Thyroid gland (tissue), 4 donors: ENCODE data around the gene MYADM. TPM values are rescaled to one million over a fixed set of nuclear protein-coding genes. Genes with fewer than 3 reads are reported as not detected.
"Not testable (repeated sequence)": the region's sequence is repeated elsewhere in the genome, so short reads cannot be mapped to it uniquely, and the experiment has no call there.

Source experiments
- DNase-seq, 2 donors: peaks; one replicate each; pipeline ENCODE4 v3.0.0-alpha.2; 2019
- H3K27ac ChIP-seq, 3 donors: fragments of 200-600 bp; sonication (generic); 1 replicate in 2 of 3; 2 replicates in 1 of 3; pipeline ENCODE4 v1.5.1; 2016 to 2019; ENCODE audit warnings: mild to moderate bottlenecking in 1 of 3, moderate library complexity in 1 of 3
- H3K27me3 ChIP-seq: fragments of 200-600 bp; sonication (generic); one replicate; pipeline ENCODE4 v1.5.1; 2019
- H3K36me3 ChIP-seq, 2 donors: fragments of 200-600 bp; sonication (generic); one replicate each; pipeline ENCODE4 v1.5.1; 2016 to 2019
- H3K4me1 ChIP-seq, 2 donors: fragments of 200-600 bp; sonication (generic); one replicate each; pipeline ENCODE4 v1.5.1; 2017 to 2019
- H3K4me3 ChIP-seq, 3 donors: fragments of 200-600 bp; sonication (generic); replicated peaks in 1 of 3; 1 replicate in 2 of 3; 2 replicates in 1 of 3; pipeline ENCODE4 v1.5.1; 2016; ENCODE audit warnings: mild to moderate bottlenecking in 1 of 3
- H3K9me3 ChIP-seq: fragments of 200-600 bp; sonication (generic); one replicate; pipeline ENCODE4 v1.5.1; 2017
- POLR2A ChIP-seq, 2 donors: fragments of 450-650 bp; IDR thresholded peaks; one replicate each; pipeline ENCODE4 v1.6.1; 2017; ENCODE audit warnings: antibody characterized with exemption in 2 of 2, mild to moderate bottlenecking in 2 of 2, moderate library complexity in 1 of 2
- WGBS, 2 donors: methylation state at CpG; one replicate each; pipeline ENCODE4 v1.1.5; 2017; 5-methylcytosine and 5-hydroxymethylcytosine counted together
- intact Hi-C: fragments of 100-400 bp; cut with DNase I; formaldehyde crosslinking; loops from one replicate; pipeline ENCODE4 v1.15.1; 2023
- total RNA-seq, 4 donors: library from RNA; depleted of rRNA; stranded (reverse); fragments of >200 nt; gene quantifications; one replicate each; pipeline ENCODE4 v1.2.3, GENCODE V29; 2016
- TF ChIP-seq, protein P1 (sequence below), 6 experiments: fragments of 200-600 bp in 3 of 6; fragments of 450-650 bp in 3 of 6; sonication (generic) in 3 of 6; IDR thresholded peaks; one replicate each; pipeline ENCODE4 v1.5.1; 2016 to 2019; ENCODE audit warnings: antibody characterized with exemption in 6 of 6, mild to moderate bottlenecking in 2 of 6, inconsistent platforms in 1 of 6, moderate library complexity in 1 of 6

MYADM gene
- total RNA-seq, 4 donors from 2014 or later, result 16.4 to 37.8 (median 21.8) TPM

DNA sequence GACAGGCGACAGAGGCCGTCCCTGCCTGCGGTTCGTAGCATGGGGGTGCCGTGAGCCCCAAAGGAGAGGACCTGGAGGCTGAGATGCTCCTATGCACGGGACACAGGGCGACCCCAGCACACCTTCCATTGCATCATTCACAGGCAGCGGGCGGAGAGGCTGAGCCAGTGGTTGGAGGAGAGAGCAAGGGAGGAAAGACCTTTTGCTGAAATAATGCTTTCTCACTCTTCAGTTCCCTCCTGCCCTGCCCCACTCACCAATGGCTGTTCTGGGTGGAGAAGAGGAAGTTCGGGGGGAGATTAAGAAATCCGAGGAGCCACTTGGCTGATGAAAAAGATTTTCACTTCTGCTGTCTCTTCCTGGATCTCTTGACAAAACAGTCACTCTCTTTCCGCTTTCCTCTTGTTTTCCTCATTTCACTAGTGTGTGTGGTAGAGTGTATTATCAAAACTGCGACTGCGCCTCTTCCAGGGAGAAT lies 43.5 kb upstream of the MYADM start, which contains the start of gene NLRP12:
NLRP12 (minus strand) TSS at position 181 of the 478 bp plus-strand sequence; CDS start at position 41, 140 bp downstream.
- no peak within 1 kb of the TSS for H3K4me3 ChIP-seq

DNA sequence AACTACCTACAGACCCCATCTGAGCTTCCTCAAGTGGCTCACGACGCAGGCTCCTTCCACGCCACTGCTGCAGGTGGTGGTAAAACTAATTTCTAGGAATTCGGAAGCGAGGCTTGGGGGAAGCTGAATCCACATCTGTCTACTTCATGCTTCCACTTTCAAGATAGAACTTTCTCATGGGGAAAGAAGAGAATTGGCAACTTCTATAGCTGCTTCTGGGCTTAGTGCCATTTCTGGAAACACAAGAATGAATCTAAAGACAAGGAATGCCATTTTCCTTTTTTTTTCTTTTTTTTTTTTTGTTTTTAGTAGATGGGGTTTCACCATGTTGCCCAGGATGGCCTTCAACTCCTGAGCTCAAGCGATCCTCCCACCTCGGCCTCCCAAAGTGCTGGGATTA lies 40.8 kb upstream of the MYADM start:
- H3K4me3 ChIP-seq, result no peak overlapping the region
- H3K27ac ChIP-seq, result no peak overlapping the region
- no peaks in the 10 kb centered on the region for H3K36me3 ChIP-seq
- no peaks in the 10 kb centered on the region for H3K9me3 ChIP-seq
- no peaks in the 10 kb centered on the region for H3K27me3 ChIP-seq
- WGBS, 2 donors, result 64 to 85% methylated on average over 7 of the region's 7 CpGs
- no peak for TF ChIP-seq POLR2A (IDR thresholded peaks at IDR 0.05)
- TF ChIP-seq, protein P1, sequence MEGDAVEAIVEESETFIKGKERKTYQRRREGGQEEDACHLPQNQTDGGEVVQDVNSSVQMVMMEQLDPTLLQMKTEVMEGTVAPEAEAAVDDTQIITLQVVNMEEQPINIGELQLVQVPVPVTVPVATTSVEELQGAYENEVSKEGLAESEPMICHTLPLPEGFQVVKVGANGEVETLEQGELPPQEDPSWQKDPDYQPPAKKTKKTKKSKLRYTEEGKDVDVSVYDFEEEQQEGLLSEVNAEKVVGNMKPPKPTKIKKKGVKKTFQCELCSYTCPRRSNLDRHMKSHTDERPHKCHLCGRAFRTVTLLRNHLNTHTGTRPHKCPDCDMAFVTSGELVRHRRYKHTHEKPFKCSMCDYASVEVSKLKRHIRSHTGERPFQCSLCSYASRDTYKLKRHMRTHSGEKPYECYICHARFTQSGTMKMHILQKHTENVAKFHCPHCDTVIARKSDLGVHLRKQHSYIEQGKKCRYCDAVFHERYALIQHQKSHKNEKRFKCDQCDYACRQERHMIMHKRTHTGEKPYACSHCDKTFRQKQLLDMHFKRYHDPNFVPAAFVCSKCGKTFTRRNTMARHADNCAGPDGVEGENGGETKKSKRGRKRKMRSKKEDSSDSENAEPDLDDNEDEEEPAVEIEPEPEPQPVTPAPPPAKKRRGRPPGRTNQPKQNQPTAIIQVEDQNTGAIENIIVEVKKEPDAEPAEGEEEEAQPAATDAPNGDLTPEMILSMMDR (IDR thresholded peaks at IDR 0.05), result no peak
- intact Hi-C loops, result no loop called here
- no peak for DNase-seq
- H3K4me1 ChIP-seq, result no peaks in the 10 kb centered on the region

More for the DNA sequence above, 43.5 kb upstream of the MYADM start, which contains the start of gene NLRP12:
- H3K36me3 ChIP-seq, result no peaks in the 10 kb centered on the region
- intact Hi-C loops, result no loop called here
- WGBS, 2 donors, result 53 to 64% methylated on average over 10 of the region's 14 CpGs
- H3K27me3 ChIP-seq, result no peaks in the 10 kb centered on the region
- DNase-seq, result no peak
- TF ChIP-seq POLR2A (IDR thresholded peaks at IDR 0.05), result no peak
- no peaks in the 10 kb centered on the region for H3K4me1 ChIP-seq
- H3K9me3 ChIP-seq, result no peaks in the 10 kb centered on the region
- H3K27ac ChIP-seq, result no peak within 1 kb of the TSS

DNA sequence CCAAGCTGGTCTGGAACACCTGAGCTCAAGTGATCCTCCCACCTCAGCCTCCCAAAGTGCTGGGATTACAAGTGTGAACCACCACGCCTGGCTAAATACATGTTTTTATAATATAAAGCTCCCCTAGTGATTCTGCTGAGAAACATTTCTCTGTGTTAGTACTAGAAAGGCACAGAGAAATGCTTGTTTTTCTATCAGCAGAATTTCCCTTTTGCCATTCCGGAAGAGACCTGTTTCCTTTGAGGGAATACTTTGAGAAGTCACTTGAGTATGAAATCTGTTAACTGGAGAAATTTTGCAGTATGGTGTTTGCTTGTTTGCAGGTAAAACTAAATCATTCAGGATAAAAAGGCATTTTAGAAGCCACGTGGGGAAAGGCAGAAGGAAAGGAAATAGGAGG lies 39.2 kb upstream of the MYADM start:
- TF ChIP-seq, protein P1 (IDR thresholded peaks at IDR 0.05), result no peak
- TF ChIP-seq POLR2A (IDR thresholded peaks at IDR 0.05), result no peak
- 52 to 61% methylated on average over 3 of the region's 3 CpGs for WGBS, 2 donors
- no peaks in the 10 kb centered on the region for H3K27me3 ChIP-seq

DNA sequence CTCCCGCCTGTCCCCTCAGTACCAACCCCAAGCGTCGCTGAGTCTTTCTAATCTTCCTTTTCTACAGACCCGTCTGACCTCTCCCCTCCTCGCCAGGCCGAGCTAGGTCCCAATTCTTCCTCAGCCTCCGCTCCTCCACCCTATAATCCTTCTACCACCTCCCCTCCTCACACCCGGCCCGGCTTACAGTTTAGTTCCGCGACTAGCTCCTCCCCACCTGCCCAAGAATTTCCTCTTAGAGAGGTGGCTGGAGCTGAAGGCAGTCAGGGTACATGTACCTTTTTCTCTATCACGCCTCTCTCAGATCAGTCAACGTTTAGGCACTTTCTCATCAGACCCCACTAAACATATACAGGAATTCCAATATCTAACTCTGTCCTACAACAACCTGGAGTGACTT lies 34.8 kb upstream of the MYADM start:
- H3K27ac ChIP-seq, intact Hi-C loops, H3K36me3 ChIP-seq, H3K4me1 ChIP-seq, DNase-seq, H3K27me3 ChIP-seq, H3K4me3 ChIP-seq, H3K9me3 ChIP-seq: not testable (repeated sequence)
- WGBS, 2 donors, result 20 to 22% methylated on average over 13 of the region's 13 CpGs

More for the DNA sequence above, 39.2 kb upstream of the MYADM start:
- H3K4me3 ChIP-seq, result no peak overlapping the region
- H3K36me3 ChIP-seq, result no peaks in the 10 kb centered on the region
- intact Hi-C loops, result no loop called here
- no peaks in the 10 kb centered on the region for H3K9me3 ChIP-seq
- no peaks in the 10 kb centered on the region for H3K4me1 ChIP-seq
- no peak for DNase-seq
- H3K27ac ChIP-seq, result no peak overlapping the region

DNA sequence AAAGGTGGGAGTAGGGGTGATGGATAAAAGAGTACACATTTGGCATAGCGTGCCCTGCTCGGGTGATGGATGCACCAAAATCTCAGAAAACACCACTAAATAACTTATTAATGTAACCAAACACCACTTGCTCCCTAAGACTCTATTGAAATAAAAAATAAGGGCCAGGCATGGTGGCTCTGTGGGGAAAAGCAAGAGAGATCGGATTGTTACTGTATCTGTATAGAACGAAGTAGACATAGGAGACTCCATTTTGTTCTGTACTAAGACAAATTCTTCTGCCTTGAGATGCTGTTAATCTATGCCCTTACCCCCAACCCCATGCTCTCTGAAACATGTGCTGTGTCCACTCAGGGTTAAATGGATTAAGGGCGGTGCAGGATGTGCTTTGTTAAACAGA lies 29.2 kb upstream of the MYADM start:
- H3K36me3 ChIP-seq, intact Hi-C loops, DNase-seq, H3K4me3 ChIP-seq, H3K9me3 ChIP-seq, H3K27ac ChIP-seq, H3K4me1 ChIP-seq, H3K27me3 ChIP-seq: not testable (repeated sequence)
- 64 to 69% methylated on average over 5 of the region's 5 CpGs for WGBS, 2 donors

DNA sequence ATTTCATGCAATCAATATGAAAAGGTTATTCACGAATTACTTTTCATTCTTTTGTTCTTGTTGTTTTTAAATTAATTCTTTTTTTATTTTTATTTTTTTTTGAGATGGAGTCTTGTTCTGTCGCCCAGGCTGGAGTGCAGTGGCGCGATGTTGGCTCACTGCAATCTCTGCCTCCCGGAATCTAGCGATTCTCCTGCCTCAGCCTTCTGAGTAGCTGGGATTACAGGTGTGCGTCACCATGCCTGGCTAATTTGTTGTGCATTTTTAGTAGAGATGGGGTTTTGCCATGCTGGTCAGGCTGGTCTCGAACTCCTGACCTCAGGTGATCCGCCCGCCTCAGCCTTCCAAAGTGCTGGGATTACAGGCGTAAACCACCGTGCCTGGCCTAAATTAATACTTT lies 27.4 kb upstream of the MYADM start:
- DNase-seq, H3K27me3 ChIP-seq, H3K9me3 ChIP-seq, H3K36me3 ChIP-seq, H3K27ac ChIP-seq, H3K4me1 ChIP-seq, H3K4me3 ChIP-seq: not testable (repeated sequence)
- intact Hi-C loops, result loop anchor here (5.0 kb wide), 1 partner anchor 182 kb away; no protein-coding TSS in a partner anchor
- 94 to 96% methylated on average over 12 of the region's 12 CpGs for WGBS, 2 donors

DNA sequence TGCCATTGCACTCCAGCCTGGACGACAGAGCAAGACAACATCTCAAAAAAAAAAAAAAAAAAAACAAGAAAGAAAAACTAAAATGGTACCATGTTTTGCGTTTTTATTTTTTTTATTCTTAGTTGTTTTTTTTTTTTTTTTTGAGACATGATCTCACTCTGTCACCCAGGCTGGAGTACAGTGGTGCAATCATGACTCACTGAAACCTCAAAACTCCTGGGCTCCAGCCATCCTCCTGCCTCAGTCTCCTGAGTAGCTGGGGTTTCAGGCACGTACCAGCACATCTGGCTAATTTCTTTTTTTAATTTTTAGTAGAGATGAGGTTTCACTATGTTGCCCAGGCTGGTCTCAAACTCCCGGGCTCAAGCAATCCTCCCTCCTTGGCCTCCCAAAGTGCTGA lies 26.8 kb upstream of the MYADM start:
- not testable (repeated sequence) for H3K4me3 ChIP-seq, H3K27ac ChIP-seq, DNase-seq, H3K36me3 ChIP-seq, H3K4me1 ChIP-seq, H3K9me3 ChIP-seq, H3K27me3 ChIP-seq
- intact Hi-C loops, result loop anchor here (5.0 kb wide), 1 partner anchor 181 kb away; no protein-coding TSS in a partner anchor
- 82 to 86% methylated on average over 4 of the region's 4 CpGs for WGBS, 2 donors
